ENCODE measurements around the gene TNXB.
"Not testable (repeated sequence)": the region's sequence is repeated elsewhere in the genome, so short reads cannot be mapped to it uniquely, and the experiment has no call there.

The TNXB gene

GRCh38 chr6:32144238-32144637 is 35.1 kb upstream of the TNXB start:
- DNase-seq (ENCODE audit: low read depth) = not testable (repeated sequence)

GRCh38 chr6:32140420-32141046 is 31.4 kb upstream of the TNXB start:
- no peak for DNase-seq (ENCODE audit: low read depth)

GRCh38 chr6:32139590-32139989 is 30.5 kb upstream of the TNXB start:
- DNase-seq (ENCODE audit: low read depth) = no peak

GRCh38 chr6:32137454-32137853 is 28.3 kb upstream of the TNXB start:
- DNase-seq (ENCODE audit: low read depth) = no peak

GRCh38 chr6:32133786-32134185 is 24.6 kb upstream of the TNXB start:
- DNase-seq (ENCODE audit: low read depth) = no peak

GRCh38 chr6:32132110-32132509 is 23.0 kb upstream of the TNXB start:
- no peak for DNase-seq (ENCODE audit: low read depth)

- DNase-seq (ENCODE audit: low read depth) = no peak
These were observed 22.4 kb upstream of the TNXB start for GRCh38 chr6:32131439-32131948.

GRCh38 chr6:32129297-32130088 is 20.4 kb upstream of the TNXB start:
- no peak for DNase-seq (ENCODE audit: low read depth)

- DNase-seq (ENCODE audit: low read depth) = no peak
These were observed 19.7 kb upstream of the TNXB start for GRCh38 chr6:32128751-32129296.

GRCh38 chr6:32127717-32128592 is 18.8 kb upstream of the TNXB start, which contains the start of gene ATF6B:
TSS of gene ATF6B (minus strand) at chr6:32128246. CDS start at chr6:32128207, 39 bp downstream.
- DNase-seq (ENCODE audit: low read depth) = peak; percentile 98

GRCh38 chr6:32127409-32127716 is 18.2 kb upstream of the TNXB start:
- no peak for DNase-seq (ENCODE audit: low read depth)

- no peak for DNase-seq (ENCODE audit: low read depth)
These were observed 17.7 kb upstream of the TNXB start for GRCh38 chr6:32126880-32127279.

GRCh38 chr6:32123681-32124080 is 14.5 kb upstream of the TNXB start:
- DNase-seq (ENCODE audit: low read depth) = no peak

- DNase-seq (ENCODE audit: low read depth) = no peak
These were observed 11.5 kb upstream of the TNXB start for GRCh38 chr6:32120573-32121059.

GRCh38 chr6:32118782-32119628 is 9.9 kb upstream of the TNXB start:
- DNase-seq (ENCODE audit: low read depth) = no peak

GRCh38 chr6:32117461-32117860 is 8.3 kb upstream of the TNXB start:
- DNase-seq (ENCODE audit: low read depth) = no peak

GRCh38 chr6:32116674-32117073 is 7.5 kb upstream of the TNXB start:
- DNase-seq (ENCODE audit: low read depth) = no peak

GRCh38 chr6:32115623-32116022 is 6.5 kb upstream of the TNXB start:
- DNase-seq (ENCODE audit: low read depth) = no peak

- DNase-seq (ENCODE audit: low read depth) = peak; percentile 80
These were observed 5.7 kb upstream of the TNXB start for GRCh38 chr6:32114796-32115195.

- peak; percentile 98 for DNase-seq (ENCODE audit: low read depth)
These were observed 4.5 kb upstream of the TNXB start for GRCh38 chr6:32113386-32114352.

Measured in GM04503 (cell line).